Peyer's patch (tissue), 4 donors: ENCODE data around the gene MRPS5. TPM values are rescaled to one million over a fixed set of nuclear protein-coding genes. Genes with fewer than 3 reads are reported as not detected.

Experiments
- DNase-seq, 3 donors: peaks; one replicate each; pipeline ENCODE4 v3.0.0-alpha.2; 2017 to 2019
- H3K27ac ChIP-seq, 4 donors: fragments of 200-600 bp; sonication (generic); one replicate each; pipeline ENCODE4 v1.5.1; 2016 to 2019
- H3K27me3 ChIP-seq, 2 donors: fragments of 200-600 bp; sonication (generic); one replicate each; pipeline ENCODE4 v1.5.1; 2019
- H3K36me3 ChIP-seq, 3 donors: fragments of 200-600 bp; sonication (generic); one replicate each; pipeline ENCODE4 v1.5.1; 2016 to 2019
- H3K4me1 ChIP-seq, 4 donors: fragments of 200-600 bp; sonication (generic); one replicate each; pipeline ENCODE4 v1.5.1; 2016 to 2019
- H3K4me3 ChIP-seq, 4 donors: fragments of 200-600 bp; sonication (generic); 1 replicate in 3 of 4; 2 replicates in 1 of 4; pipeline ENCODE4 v1.5.1; 2016 to 2019; ENCODE audit warnings: mild to moderate bottlenecking in 1 of 4
- H3K9me3 ChIP-seq, 4 donors: fragments of 200-600 bp; sonication (generic); one replicate each; pipeline ENCODE4 v1.5.1; 2016 to 2019; ENCODE audit warnings: mild to moderate bottlenecking in 1 of 4
- CTCF ChIP-seq, 6 experiments: fragments of 450-650 bp in 4 of 6; fragments of 200-600 bp in 2 of 6; sonication (generic) in 1 of 6; IDR thresholded peaks; one replicate each; pipeline ENCODE4 v1.5.1; 2017 to 2019; ENCODE audit warnings: antibody characterized with exemption in 6 of 6, mild to moderate bottlenecking in 3 of 6, moderate library complexity in 1 of 6
- POLR2A ChIP-seq, 2 donors: fragments of 450-650 bp; IDR thresholded peaks; one replicate each; pipeline ENCODE4 v1.5.1; 2017; ENCODE audit warnings: antibody characterized with exemption in 2 of 2, mild to moderate bottlenecking in 2 of 2, moderate library complexity in 2 of 2
- total RNA-seq, 4 donors: library from RNA; depleted of rRNA; stranded (reverse); fragments of >200 nt; gene quantifications; one replicate each; pipeline ENCODE4 v1.1.0, GENCODE V29; 2016

The MRPS5 gene
- total RNA-seq, 4 donors from 2014 or later: 52.0 to 87.3 (median 66.2) TPM

GRCh38 chr2:95054016-95054415 lies 67.6 kb downstream of the MRPS5 start:
- Histone ChIP-seq H3K27ac (no peak overlapping the region), H3K4me3 (no peak overlapping the region), H3K9me3 (no peaks in the 10 kb centered on the region), H3K36me3 (no peaks in the 10 kb centered on the region), H3K27me3 (no peaks in the 10 kb centered on the region), H3K4me1 (no peaks in the 10 kb centered on the region)
- DNase-seq: no peak
- TF ChIP-seq CTCF (IDR thresholded peaks at IDR 0.05): no peak
- no peak for TF ChIP-seq POLR2A (IDR thresholded peaks at IDR 0.05)

GRCh38 chr2:95053543-95053942 lies 68.1 kb downstream of the MRPS5 start:
- Histone ChIP-seq H3K27me3 (no peaks in the 10 kb centered on the region), H3K9me3 (no peaks in the 10 kb centered on the region), H3K27ac (no peak overlapping the region), H3K4me1 (no peaks in the 10 kb centered on the region), H3K4me3 (no peak overlapping the region), H3K36me3 (no peaks in the 10 kb centered on the region)
- no peak for DNase-seq
- TF ChIP-seq CTCF (IDR thresholded peaks at IDR 0.05) (no peak), POLR2A (IDR thresholded peaks at IDR 0.05) (no peak)

- no peaks in the 10 kb centered on the region for H3K4me1 ChIP-seq
- H3K4me3 ChIP-seq: no peak overlapping the region
- H3K27me3 ChIP-seq: no peaks in the 10 kb centered on the region
- no peak for TF ChIP-seq POLR2A (IDR thresholded peaks at IDR 0.05)
- no peak for TF ChIP-seq CTCF (IDR thresholded peaks at IDR 0.05)
- no peak overlapping the region for H3K27ac ChIP-seq
- no peaks in the 10 kb centered on the region for H3K36me3 ChIP-seq
- no peak for DNase-seq
- no peaks in the 10 kb centered on the region for H3K9me3 ChIP-seq
Measured at GRCh38 chr2:95052804-95053479, 68.7 kb downstream of the MRPS5 start.

GRCh38 chr2:95052307-95052706 lies 69.3 kb downstream of the MRPS5 start:
- H3K27me3 ChIP-seq: no peaks in the 10 kb centered on the region
- TF ChIP-seq POLR2A (IDR thresholded peaks at IDR 0.05) (no peak), CTCF (IDR thresholded peaks at IDR 0.05) (no peak)
- no peak overlapping the region for H3K4me3 ChIP-seq
- no peak overlapping the region for H3K27ac ChIP-seq
- no peaks in the 10 kb centered on the region for H3K36me3 ChIP-seq
- peak in 1 of 3 donors; percentile 16 for DNase-seq
- H3K9me3 ChIP-seq: no peaks in the 10 kb centered on the region
- no peaks in the 10 kb centered on the region for H3K4me1 ChIP-seq

GRCh38 chr2:95051626-95052025 lies 70.0 kb downstream of the MRPS5 start:
- TF ChIP-seq CTCF (IDR thresholded peaks at IDR 0.05): no peak
- TF ChIP-seq POLR2A (IDR thresholded peaks at IDR 0.05): no peak
- H3K27me3 ChIP-seq: no peaks in the 10 kb centered on the region
- H3K9me3 ChIP-seq: no peaks in the 10 kb centered on the region
- H3K36me3 ChIP-seq: no peaks in the 10 kb centered on the region
- H3K4me3 ChIP-seq: no peak overlapping the region
- no peaks in the 10 kb centered on the region for H3K4me1 ChIP-seq
- no peak overlapping the region for H3K27ac ChIP-seq
- DNase-seq: no peak
